Measurements from ENCODE around the gene DBF4B.

The DBF4B gene

GRCh38 chr17:44795421-44795820 lies 87.0 kb downstream of the DBF4B start:
- TF ChIP-seq CTCF (conservative IDR thresholded peaks at IDR 0.05; ENCODE audit: low read length) = no peak
- DNase-seq (ENCODE audit: low read depth) = no peak
- H3K4me3 ChIP-seq (ENCODE audit: low read length) = no peak overlapping the region

- H3K4me3 ChIP-seq (ENCODE audit: low read length) = no peak overlapping the region
- no peak for TF ChIP-seq CTCF (conservative IDR thresholded peaks at IDR 0.05; ENCODE audit: low read length)
- no peak for DNase-seq (ENCODE audit: low read depth)
These were observed 87.5 kb downstream of the DBF4B start for GRCh38 chr17:44795928-44796327.

GRCh38 chr17:44796731-44797130 lies 88.3 kb downstream of the DBF4B start:
- TF ChIP-seq CTCF (conservative IDR thresholded peaks at IDR 0.05; ENCODE audit: low read length) = no peak
- H3K4me3 ChIP-seq (ENCODE audit: low read length) = no peak overlapping the region
- no peak for DNase-seq (ENCODE audit: low read depth)

GRCh38 chr17:44797802-44798201 lies 89.3 kb downstream of the DBF4B start:
- DNase-seq (ENCODE audit: low read depth) = no peak
- no peak for TF ChIP-seq CTCF (conservative IDR thresholded peaks at IDR 0.05; ENCODE audit: low read length)
- no peak overlapping the region for H3K4me3 ChIP-seq (ENCODE audit: low read length)

- no peak for DNase-seq (ENCODE audit: low read depth)
- no peak for TF ChIP-seq CTCF (conservative IDR thresholded peaks at IDR 0.05; ENCODE audit: low read length)
These were observed 89.9 kb downstream of the DBF4B start for GRCh38 chr17:44798356-44798755.

More at GRCh38 chr17:44798356-44798755, 89.9 kb downstream of the DBF4B start:
- H3K4me3 ChIP-seq (ENCODE audit: low read length) = no peak overlapping the region

Measured in AG10803 (cell line).